ENCODE data around the gene SDHAF4. TPM values are rescaled to one million over a fixed set of nuclear protein-coding genes. Genes with fewer than 3 reads are reported as not detected.

Gene SDHAF4
- total and polyA plus RNA-seq, 8 donors = 3.2 to 16.3 (median 8.2) TPM; not detected in 1

DNA sequence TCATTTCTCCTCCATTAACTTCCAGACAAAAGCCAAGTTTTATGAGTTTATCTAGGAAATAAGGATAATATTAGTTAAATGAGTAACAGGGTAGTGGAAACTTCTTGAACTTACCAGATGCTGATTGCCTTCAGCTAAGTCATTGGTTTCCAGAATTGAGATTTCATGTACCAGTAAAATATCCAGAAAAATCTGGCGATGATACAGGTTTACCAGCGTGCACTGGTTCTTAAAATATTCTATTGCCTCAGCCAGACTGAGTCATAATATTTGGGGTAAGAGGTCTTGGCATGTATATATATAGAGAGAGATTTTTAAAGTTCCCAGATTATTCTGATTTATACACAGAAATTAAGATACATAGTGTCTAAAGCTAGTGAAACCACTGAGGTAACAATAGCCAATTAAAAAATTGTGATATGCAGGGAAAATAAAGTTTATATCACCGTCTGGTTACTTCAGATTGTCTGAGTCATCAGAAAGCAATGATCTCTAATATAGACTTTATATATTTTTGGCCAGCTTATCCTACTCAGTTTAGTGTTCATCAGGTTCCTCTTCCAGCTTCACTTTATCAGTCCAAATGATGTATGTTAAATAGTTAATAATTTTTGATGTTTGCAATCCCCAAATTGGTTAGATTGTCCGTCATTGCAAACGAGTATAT is 39.5 kb upstream of the SDHAF4 start:
- 87 to 88% (median 87%) methylated on average over 5 of the region's 5 CpGs for WGBS, 5 donors
- TF ChIP-seq EP300 (IDR thresholded peaks at IDR 0.05) (no peak), POLR2AphosphoS5 (IDR thresholded peaks at IDR 0.05) (no peak)
- no peaks in the 10 kb centered on the region for H3K27me3 ChIP-seq
- H3K4me1 ChIP-seq = no peaks in the 10 kb centered on the region
- H3K36me3 ChIP-seq = peaks cover 3 to 69% (median 53%) of the 10 kb centered on the region in 4 donors
- H3K27ac ChIP-seq = no peak overlapping the region
- H3K4me3 ChIP-seq = no peak overlapping the region
- H3K9me3 ChIP-seq = no peaks in the 10 kb centered on the region
- intact Hi-C loops (cut with DNase I; ENCODE audit: low total_unique reads) = no loop called here
- no peak for DNase-seq

- Histone ChIP-seq H3K9me3 (no peaks in the 10 kb centered on the region), H3K27ac (no peak overlapping the region), H3K4me1 (no peaks in the 10 kb centered on the region), H3K27me3 (no peaks in the 10 kb centered on the region), H3K36me3 (peaks cover 3 to 72% (median 59%) of the 10 kb centered on the region in 4 donors), H3K4me3 (no peak overlapping the region)
- no peak for DNase-seq
- no peak for TF ChIP-seq POLR2A (IDR thresholded peaks at IDR 0.05)
- TF ChIP-seq, protein P1, sequence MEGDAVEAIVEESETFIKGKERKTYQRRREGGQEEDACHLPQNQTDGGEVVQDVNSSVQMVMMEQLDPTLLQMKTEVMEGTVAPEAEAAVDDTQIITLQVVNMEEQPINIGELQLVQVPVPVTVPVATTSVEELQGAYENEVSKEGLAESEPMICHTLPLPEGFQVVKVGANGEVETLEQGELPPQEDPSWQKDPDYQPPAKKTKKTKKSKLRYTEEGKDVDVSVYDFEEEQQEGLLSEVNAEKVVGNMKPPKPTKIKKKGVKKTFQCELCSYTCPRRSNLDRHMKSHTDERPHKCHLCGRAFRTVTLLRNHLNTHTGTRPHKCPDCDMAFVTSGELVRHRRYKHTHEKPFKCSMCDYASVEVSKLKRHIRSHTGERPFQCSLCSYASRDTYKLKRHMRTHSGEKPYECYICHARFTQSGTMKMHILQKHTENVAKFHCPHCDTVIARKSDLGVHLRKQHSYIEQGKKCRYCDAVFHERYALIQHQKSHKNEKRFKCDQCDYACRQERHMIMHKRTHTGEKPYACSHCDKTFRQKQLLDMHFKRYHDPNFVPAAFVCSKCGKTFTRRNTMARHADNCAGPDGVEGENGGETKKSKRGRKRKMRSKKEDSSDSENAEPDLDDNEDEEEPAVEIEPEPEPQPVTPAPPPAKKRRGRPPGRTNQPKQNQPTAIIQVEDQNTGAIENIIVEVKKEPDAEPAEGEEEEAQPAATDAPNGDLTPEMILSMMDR (IDR thresholded peaks at IDR 0.05) = no peak
- no peak for TF ChIP-seq POLR2AphosphoS5 (IDR thresholded peaks at IDR 0.05)
- no peak for TF ChIP-seq EP300 (IDR thresholded peaks at IDR 0.05)
- intact Hi-C loops (cut with DNase I; ENCODE audit: low total_unique reads) = no loop called here
- WGBS, 5 donors = 90 to 99% (median 98%) methylated on average over 2 of the region's 2 CpGs
Measured at GRCh38 chr6:70530023-70530422, 36.7 kb upstream of the SDHAF4 start.

DNA sequence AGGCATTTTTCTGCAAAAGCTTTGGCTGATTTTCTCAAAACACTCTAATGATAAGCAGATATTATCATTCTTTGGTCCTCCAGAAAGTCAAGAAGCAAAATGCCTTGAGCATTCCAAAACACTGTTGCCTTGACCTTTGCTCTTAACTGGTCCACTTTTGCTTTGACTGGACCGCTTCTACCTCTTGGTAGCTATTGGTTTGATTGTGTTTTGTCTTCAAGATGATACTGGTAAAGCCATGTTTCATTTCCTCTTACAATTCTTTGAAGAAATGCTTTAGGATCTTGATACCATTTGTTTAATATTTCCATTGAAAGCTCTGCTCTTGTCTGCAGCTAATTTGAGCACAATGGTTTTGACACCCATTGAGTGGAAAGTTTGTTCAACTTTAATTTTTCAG is 35.6 kb upstream of the SDHAF4 start:
- H3K27ac ChIP-seq = no peak overlapping the region
- H3K27me3 ChIP-seq = no peaks in the 10 kb centered on the region
- 91 to 100% (median 97%) methylated on average over 1 of the region's 1 CpG for WGBS, 5 donors
- no peak for TF ChIP-seq EP300 (IDR thresholded peaks at IDR 0.05)
- no peak for TF ChIP-seq POLR2A (IDR thresholded peaks at IDR 0.05)
- TF ChIP-seq, protein P1 (IDR thresholded peaks at IDR 0.05) = no peak
- TF ChIP-seq POLR2AphosphoS5 (IDR thresholded peaks at IDR 0.05) = no peak
- no peaks in the 10 kb centered on the region for H3K4me1 ChIP-seq
- H3K4me3 ChIP-seq = no peak overlapping the region
- peaks cover 2 to 69% (median 58%) of the 10 kb centered on the region in 4 donors for H3K36me3 ChIP-seq
- H3K9me3 ChIP-seq = no peaks in the 10 kb centered on the region
- DNase-seq = no peak
- intact Hi-C loops (cut with DNase I; ENCODE audit: low total_unique reads) = no loop called here

DNA sequence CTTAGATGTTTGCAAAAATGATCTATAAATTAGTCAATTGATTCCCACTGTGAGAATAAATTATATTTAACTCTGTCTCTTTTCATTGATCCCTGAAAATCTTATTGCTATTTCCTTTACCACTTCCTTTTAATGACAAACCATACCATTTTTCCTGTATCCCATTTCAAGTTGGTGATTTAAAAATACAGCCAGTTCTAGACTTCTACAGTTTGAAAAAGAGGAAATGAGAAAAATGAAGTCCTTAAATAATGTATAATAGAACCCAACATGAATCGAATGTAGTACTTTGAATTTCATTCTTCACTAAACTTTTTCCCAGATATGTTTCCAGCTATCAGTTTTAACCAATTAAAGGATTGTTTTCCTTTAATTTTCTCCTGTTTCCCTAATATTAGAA is 29.5 kb upstream of the SDHAF4 start:
- 72 to 90% (median 79%) methylated on average over 1 of the region's 1 CpG for WGBS, 5 donors
- peaks cover 0 to 80% (median 63%) of the 10 kb centered on the region in 4 donors for H3K36me3 ChIP-seq
- H3K27me3 ChIP-seq = no peaks in the 10 kb centered on the region
- no peak overlapping the region for H3K4me3 ChIP-seq
- intact Hi-C loops (cut with DNase I; ENCODE audit: low total_unique reads) = no loop called here
- no peaks in the 10 kb centered on the region for H3K4me1 ChIP-seq
- TF ChIP-seq POLR2AphosphoS5 (IDR thresholded peaks at IDR 0.05) (no peak), EP300 (IDR thresholded peaks at IDR 0.05) (no peak), POLR2A (IDR thresholded peaks at IDR 0.05) (no peak)
- TF ChIP-seq, protein P1 (IDR thresholded peaks at IDR 0.05) = no peak
- H3K27ac ChIP-seq = no peak overlapping the region
- DNase-seq = no peak
- no peaks in the 10 kb centered on the region for H3K9me3 ChIP-seq

DNA sequence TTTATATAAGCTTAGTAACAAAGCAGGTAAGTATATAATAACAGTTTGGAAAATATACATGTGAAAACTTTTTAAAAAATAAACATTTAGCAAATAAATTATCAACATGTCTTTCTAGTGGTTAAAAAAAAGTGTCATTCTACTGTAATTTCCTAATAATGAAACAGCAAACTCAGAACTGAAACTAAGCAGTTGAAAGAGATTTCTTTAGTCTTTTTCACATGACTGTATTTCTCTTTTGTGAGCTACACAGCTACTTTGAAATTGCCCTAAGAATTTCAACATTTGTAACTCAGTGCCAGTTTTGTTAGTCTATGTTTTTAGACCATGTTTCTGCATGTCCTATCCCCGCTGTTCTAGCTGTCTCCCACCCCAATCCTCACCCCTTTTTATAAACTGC is 28.4 kb upstream of the SDHAF4 start:
- no peak for DNase-seq
- peaks cover 0 to 69% (median 61%) of the 10 kb centered on the region in 4 donors for H3K36me3 ChIP-seq
- H3K27me3 ChIP-seq = no peaks in the 10 kb centered on the region
- intact Hi-C loops (cut with DNase I; ENCODE audit: low total_unique reads) = no loop called here
- no peaks in the 10 kb centered on the region for H3K9me3 ChIP-seq
- no peak overlapping the region for H3K27ac ChIP-seq
- no peaks in the 10 kb centered on the region for H3K4me1 ChIP-seq
- no peak overlapping the region for H3K4me3 ChIP-seq
- TF ChIP-seq, protein P1 (IDR thresholded peaks at IDR 0.05) = no peak
- no peak for TF ChIP-seq EP300 (IDR thresholded peaks at IDR 0.05)
- TF ChIP-seq POLR2A (IDR thresholded peaks at IDR 0.05) = no peak
- TF ChIP-seq POLR2AphosphoS5 (IDR thresholded peaks at IDR 0.05) = no peak
- WGBS, 5 donors = 87 to 97% (median 90%) methylated on average over 1 of the region's 1 CpG

Measured in stomach (tissue), 9 donors.